Activated CD8-positive, alpha-beta memory T cell treated with anti-CD3 and anti-CD28 coated beads, Interleukin-2, amount 10 ng/mL, durations not matched to agents 7 days and 5 days (primary cell): ENCODE measurements around the gene CBARP. TPM values are rescaled to one million over a fixed set of nuclear protein-coding genes. Genes with fewer than 3 reads are reported as not detected.
"Not testable (repeated sequence)": the region's sequence is repeated elsewhere in the genome, so short reads cannot be mapped to it uniquely, and the experiment has no call there.

ENCODE experiments used
- ATAC-seq: fragments of 150-1000 bp; cut with Tn5 transposase; one replicate; pipeline ENCODE4 v1.10.0; 2021; ENCODE audit warnings: moderate library complexity
- CTCF ChIA-PET: fragments of 350-600 bp; sonication (Branson Sonifier 250); formaldehyde crosslinking; loops from one replicate; lab custom pipeline; 2021; ENCODE audit warnings: antibody characterized with exemption; lab: Charles Lee
- DNase-seq: peaks from one replicate; pipeline ENCODE4 v3.0.0-alpha.2; 2020
- H3K27ac Mint-ChIP-seq: one replicate; pipeline ENCODE4 v1.8.0; 2021; ENCODE audit warnings: mild to moderate bottlenecking, mixed read lengths
- H3K27me3 Mint-ChIP-seq: one replicate; pipeline ENCODE4 v1.8.0; 2021; ENCODE audit warnings: mixed read lengths
- H3K36me3 Mint-ChIP-seq: one replicate; pipeline ENCODE4 v1.8.0; 2021; ENCODE audit warnings: mild to moderate bottlenecking, mixed read lengths
- H3K4me1 Mint-ChIP-seq: one replicate; pipeline ENCODE4 v1.8.0; 2021; ENCODE audit warnings: mixed read lengths
- H3K4me3 Mint-ChIP-seq: one replicate; pipeline ENCODE4 v1.8.0; 2021; ENCODE audit warnings: mild to moderate bottlenecking, moderate library complexity, mixed read lengths
- H3K9me3 Mint-ChIP-seq: one replicate; pipeline ENCODE4 v1.8.0; 2022; ENCODE audit warnings: low read depth, mixed read lengths
- total RNA-seq, 2 experiments: library from RNA; stranded (reverse); gene quantifications; one replicate each; pipeline ENCODE4 v1.2.3, GENCODE V29; 2021

The CBARP gene
- total RNA-seq, 2 experiments from 2014 or later = 0.29 to 0.52 TPM

DNA sequence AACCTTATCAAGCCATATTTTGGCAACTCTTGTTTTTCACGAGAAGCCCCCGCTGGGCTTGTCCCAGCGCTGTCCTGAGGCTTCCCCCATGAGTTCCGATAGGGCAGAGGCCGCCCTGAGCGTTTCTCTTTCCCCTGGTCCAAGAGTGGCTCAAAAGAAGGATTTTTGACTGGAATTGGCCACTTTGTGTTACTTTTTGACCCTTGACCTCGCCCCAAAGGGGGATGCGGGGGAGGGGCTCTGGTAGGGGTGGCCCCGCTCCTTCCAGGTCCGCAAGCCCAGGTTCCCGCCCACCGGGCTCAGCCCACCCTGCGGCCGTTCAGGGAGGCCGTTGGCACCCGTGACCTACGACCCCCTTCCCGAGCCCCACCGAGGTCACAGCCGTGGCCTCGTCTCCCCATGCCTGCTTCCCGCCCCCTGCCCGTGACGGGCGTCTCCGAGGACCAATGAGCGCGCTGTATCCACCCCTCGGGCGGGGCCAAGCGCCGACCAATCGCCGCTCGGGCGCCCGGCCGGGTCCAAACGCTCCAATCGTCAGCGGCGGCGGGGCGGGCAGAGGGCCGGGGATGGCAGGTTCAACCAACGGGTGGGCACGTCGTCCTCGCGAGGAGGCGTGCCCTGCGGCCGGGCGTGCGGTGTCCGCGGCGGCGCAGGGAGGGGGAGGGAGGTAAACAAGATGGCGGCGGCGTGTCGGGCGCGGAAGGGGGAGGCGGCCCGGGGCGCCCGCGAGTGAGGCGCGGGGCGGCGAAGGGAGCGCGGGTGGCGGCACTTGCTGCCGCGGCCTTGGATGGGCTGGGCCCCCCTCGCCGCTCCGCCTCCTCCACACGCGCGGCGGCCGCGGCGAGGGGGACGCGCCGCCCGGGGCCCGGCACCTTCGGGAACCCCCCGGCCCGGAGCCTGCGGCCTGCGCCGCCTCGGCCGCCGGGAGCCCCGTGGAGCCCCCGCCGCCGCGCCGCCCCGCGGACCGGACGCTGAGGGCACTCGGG, 32.4 kb downstream of the CBARP start, which contains the start of gene STK11:
STK11 (plus strand) TSS at position 665 of the 986 bp plus-strand sequence. CDS start 1,136 bp downstream, outside the sequence.
- Mint-ChIP-seq H3K27me3 (no peaks in the 10 kb centered on the region), H3K4me3 (peak within 1 kb of the TSS; percentile 92), H3K36me3 (peaks cover 9% of the 10 kb centered on the region), H3K4me1 (peaks cover 29% of the 10 kb centered on the region), H3K27ac (peak within 1 kb of the TSS; percentile 86), H3K9me3 (no peaks in the 10 kb centered on the region)
- peak; percentile 97 for ATAC-seq
- CTCF ChIA-PET = interaction anchor here (0.6 to 2.6 kb wide), 5 partner anchors 11 to 139 kb away, joined by 3 to 21 read pairs (median 3); partner anchors contain the start of gene ARHGAP45
- peak; percentile 100 for DNase-seq

DNA sequence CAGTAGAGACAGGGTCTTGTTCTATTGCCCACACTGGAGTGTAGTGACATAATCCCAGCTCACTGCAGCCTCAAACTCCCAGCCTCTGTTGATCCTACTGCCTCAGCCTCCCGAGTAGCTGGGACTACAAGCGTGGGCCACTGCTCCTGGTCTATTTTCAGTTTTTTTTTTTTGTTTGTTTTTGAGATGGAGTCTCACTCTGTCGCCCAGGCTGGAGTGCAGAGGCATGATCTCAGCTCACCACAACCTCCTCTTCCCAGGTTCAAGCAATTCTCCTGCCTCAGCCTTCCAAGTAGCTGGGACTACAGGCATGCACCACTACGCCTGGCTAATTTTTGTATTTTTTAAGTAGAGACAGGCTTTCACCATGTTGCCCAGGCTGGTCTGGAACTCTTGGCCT, 37.2 kb downstream of the CBARP start:
- not testable (repeated sequence) for H3K27me3 Mint-ChIP-seq, H3K9me3 Mint-ChIP-seq
- CTCF ChIA-PET = interaction anchor here (0.6 to 0.9 kb wide), 3 partner anchors 40 to 337 kb away, joined by 3 to 4 read pairs (median 3); partner anchors contain the start of gene ATP5F1D

DNA sequence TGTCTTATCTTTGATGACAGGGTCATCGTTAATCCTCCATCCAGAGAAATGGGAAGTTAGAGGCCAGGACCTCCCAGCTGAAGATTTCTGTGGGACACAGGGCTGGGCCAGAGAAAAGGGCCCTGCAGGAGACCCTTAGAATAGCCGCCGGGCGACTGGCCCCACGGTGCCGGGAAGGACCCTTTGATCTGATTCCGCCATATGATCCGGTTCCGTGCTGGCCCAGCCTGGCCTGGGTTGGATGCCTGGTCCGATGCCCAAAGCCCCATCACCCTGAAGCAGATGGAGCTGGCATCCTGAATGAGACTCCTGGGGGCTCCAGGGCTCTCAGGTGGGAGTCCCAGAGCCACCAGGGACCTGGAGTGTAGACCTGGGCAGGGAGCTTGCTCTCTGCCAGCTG, 38.3 kb downstream of the CBARP start:
- Mint-ChIP-seq H3K4me3 (no peak overlapping the region), H3K4me1 (peaks cover 13% of the 10 kb centered on the region), H3K27ac (no peak overlapping the region), H3K36me3 (no peaks in the 10 kb centered on the region), H3K9me3 (no peaks in the 10 kb centered on the region), H3K27me3 (no peaks in the 10 kb centered on the region)
- ATAC-seq (no peak), DNase-seq (no peak)
- CTCF ChIA-PET = interaction anchor here (1.0 kb wide), 2 partner anchors 86 to 118 kb away, joined by 3 to 7 read pairs; no protein-coding TSS in a partner anchor

More for the DNA sequence above, 37.2 kb downstream of the CBARP start:
- H3K4me3 Mint-ChIP-seq, H3K27ac Mint-ChIP-seq, H3K36me3 Mint-ChIP-seq, DNase-seq, ATAC-seq: not testable (repeated sequence)
- peaks cover 15% of the 10 kb centered on the region for H3K4me1 Mint-ChIP-seq

DNA sequence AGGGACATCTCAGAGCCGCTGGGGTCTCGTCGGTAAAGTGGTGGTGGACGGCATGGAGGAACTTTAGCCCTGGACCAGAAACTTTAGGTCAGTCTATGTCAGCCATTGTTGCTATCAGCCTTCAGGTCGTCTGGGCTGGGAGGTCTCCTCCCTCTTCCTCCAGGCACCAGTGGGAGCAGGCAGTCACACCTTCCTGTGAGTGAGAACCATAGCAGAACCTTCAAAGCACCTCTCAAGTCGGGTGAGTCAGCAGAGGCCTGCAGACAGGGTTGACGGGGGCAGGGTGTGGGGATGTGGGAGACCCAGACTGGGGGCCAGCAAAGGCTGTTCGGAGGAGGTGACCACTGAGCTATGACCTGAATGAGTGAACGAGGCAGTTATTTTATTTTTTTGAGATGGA, 48.4 kb downstream of the CBARP start:
- CTCF ChIA-PET = no interaction called here

DNA sequence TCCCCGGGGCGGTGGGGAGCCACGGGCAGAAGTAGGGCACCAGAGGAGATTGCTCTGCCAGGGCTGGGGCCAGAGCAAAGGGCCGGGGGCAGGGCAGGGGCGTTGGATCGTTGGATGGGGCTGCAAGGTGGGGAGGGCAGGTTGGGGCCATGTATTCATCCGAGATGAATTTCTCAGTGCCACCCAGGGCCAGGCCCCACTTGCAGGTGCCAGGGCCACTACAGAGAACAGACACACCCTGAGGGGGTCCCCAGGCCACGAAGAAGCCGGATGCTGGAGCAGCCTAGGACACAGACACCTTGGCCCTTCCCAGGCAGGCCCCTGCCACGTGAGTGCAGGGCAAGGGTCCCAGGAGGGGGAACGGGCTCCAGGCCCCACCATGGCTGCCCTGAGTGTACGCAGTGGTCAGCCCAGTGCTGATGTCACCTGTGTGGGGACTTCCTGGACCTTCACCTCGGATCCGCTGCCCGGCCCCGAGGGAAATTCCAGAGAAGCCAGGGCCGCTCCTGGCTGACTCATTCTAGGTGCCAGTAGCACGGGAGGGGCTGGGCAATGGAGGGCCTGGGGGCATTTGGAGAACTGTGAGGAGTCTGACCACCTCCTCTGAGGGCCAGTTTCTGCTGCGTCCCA, 54.1 kb downstream of the CBARP start:
- CTCF ChIA-PET = no interaction called here
- H3K27me3 Mint-ChIP-seq = peaks cover 8% of the 10 kb centered on the region
- no peak overlapping the region for H3K27ac Mint-ChIP-seq
- H3K4me1 Mint-ChIP-seq = peaks cover 12% of the 10 kb centered on the region
- H3K4me3 Mint-ChIP-seq = no peak overlapping the region
- H3K9me3 Mint-ChIP-seq = no peaks in the 10 kb centered on the region
- DNase-seq (no peak), ATAC-seq (no peak)
- H3K36me3 Mint-ChIP-seq = no peaks in the 10 kb centered on the region

More for the DNA sequence above, 48.4 kb downstream of the CBARP start:
- DNase-seq (peak; percentile 61), ATAC-seq (peak; percentile 43)
- no peak overlapping the region for H3K4me3 Mint-ChIP-seq
- no peaks in the 10 kb centered on the region for H3K36me3 Mint-ChIP-seq
- no peaks in the 10 kb centered on the region for H3K27me3 Mint-ChIP-seq
- H3K9me3 Mint-ChIP-seq = no peaks in the 10 kb centered on the region
- H3K4me1 Mint-ChIP-seq = peaks cover 22% of the 10 kb centered on the region
- peak overlapping the region; percentile 48 for H3K27ac Mint-ChIP-seq

DNA sequence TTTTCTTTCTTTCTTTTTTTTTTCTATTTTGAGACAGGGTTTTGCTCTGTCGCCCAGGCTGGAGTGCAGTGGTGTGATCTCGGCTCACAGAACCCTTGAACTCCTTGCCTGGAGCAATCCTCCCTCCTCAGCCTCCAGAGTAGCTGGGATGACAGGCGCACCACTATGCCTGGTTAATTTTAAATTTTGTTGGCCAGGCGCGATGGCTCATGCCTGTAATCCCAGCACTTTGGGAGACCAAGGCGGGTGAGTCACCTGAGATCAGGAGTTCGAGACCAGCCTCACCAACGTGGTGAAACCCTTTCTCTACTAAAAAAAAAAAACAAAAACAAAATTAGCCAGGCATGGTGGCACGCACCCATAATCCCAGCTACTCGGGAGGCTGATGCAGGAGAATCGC, 55.1 kb downstream of the CBARP start:
- Mint-ChIP-seq H3K4me3 (no peak overlapping the region), H3K9me3 (no peaks in the 10 kb centered on the region), H3K36me3 (no peaks in the 10 kb centered on the region), H3K4me1 (peaks cover 13% of the 10 kb centered on the region), H3K27me3 (peaks cover 8% of the 10 kb centered on the region), H3K27ac (no peak overlapping the region)
- CTCF ChIA-PET = no interaction called here
- DNase-seq (no peak), ATAC-seq (no peak)

DNA sequence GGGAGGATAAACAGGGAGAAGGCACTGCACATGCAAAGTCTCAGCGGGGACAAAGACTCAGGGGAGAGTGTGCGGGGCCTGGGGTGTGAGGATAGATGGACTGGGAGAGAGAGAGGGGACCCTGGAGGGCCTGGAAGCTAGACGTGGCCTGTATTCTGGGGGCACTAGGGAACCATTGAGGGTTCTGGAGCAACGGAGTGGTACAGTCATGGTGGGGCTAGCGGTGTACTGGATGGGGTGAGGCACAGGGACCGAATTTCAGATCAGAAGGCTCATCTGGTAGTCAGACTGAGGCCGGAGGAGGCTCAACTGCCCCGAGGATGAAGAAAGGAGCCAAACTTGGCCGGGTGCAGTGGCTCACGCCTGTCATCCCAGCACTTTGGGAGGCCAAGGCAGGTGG, 55.7 kb downstream of the CBARP start:
- peaks cover 8% of the 10 kb centered on the region for H3K27me3 Mint-ChIP-seq
- H3K4me3 Mint-ChIP-seq = no peak overlapping the region
- H3K4me1 Mint-ChIP-seq = peaks cover 16% of the 10 kb centered on the region
- H3K36me3 Mint-ChIP-seq = no peaks in the 10 kb centered on the region
- no peak overlapping the region for H3K27ac Mint-ChIP-seq
- CTCF ChIA-PET = no interaction called here
- DNase-seq = no peak
- no peaks in the 10 kb centered on the region for H3K9me3 Mint-ChIP-seq
- no peak for ATAC-seq

DNA sequence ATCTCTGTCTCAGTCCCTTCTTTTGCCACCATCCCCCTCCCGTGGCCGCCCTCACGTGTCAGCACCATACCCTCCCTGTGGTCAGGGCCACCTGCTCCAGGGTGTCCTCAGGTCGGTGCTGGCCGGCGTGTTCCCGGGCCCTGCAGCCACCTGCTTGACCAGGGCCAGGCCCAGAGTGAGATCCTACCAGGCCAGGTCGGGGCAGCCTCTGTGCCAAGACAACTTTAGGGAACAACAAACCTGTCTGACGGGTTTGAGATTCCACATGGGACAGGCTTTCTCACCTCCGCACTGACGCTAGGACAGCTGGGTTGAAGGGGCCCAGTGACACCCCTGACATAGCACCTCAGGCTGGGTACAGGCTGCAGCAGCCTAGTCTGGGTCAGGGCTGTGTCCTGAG, 56.2 kb downstream of the CBARP start:
- no peaks in the 10 kb centered on the region for H3K9me3 Mint-ChIP-seq
- H3K4me1 Mint-ChIP-seq = peaks cover 16% of the 10 kb centered on the region
- DNase-seq = no peak
- H3K27me3 Mint-ChIP-seq = peaks cover 8% of the 10 kb centered on the region
- H3K27ac Mint-ChIP-seq = no peak overlapping the region
- H3K4me3 Mint-ChIP-seq = no peak overlapping the region
- CTCF ChIA-PET = no interaction called here
- H3K36me3 Mint-ChIP-seq = no peaks in the 10 kb centered on the region
- ATAC-seq = no peak

Other genes starting within 250 kb of the CBARP start
- not detected for gene GRIN3B, start 237.6 kb downstream of the CBARP start, total RNA-seq
- 100 to 1,000 TPM; 172 to 212 TPM for gene TMEM259, start 216.9 kb downstream of the CBARP start, total RNA-seq
- gene RNU6-2, start 216.5 kb downstream of the CBARP start, total RNA-seq = not detected
- 100 to 1,000 TPM; 295 to 296 TPM for gene CNN2, start 211.4 kb downstream of the CBARP start, total RNA-seq
- 10 to 100 TPM; 62.7 to 72.9 TPM for gene ABCA7, start 197.9 kb downstream of the CBARP start, total RNA-seq
- gene ARHGAP45, start 170.8 kb downstream of the CBARP start, total RNA-seq = 100 to 1,000 TPM; 361 to 481 TPM
- 100 to 1,000 TPM; 173 to 206 TPM for gene POLR2E, start 142.6 kb downstream of the CBARP start, total RNA-seq
- gene GPX4, start 134.0 kb downstream of the CBARP start, total RNA-seq = 100 to 1,000 TPM; 143 to 217 TPM
- 10 to 100 TPM; 50.6 to 74.7 TPM for gene SBNO2, start 63.7 kb downstream of the CBARP start, total RNA-seq
- gene STK11, start 32.2 kb downstream of the CBARP start, total RNA-seq = 10 to 100 TPM; 76.7 to 80.5 TPM
- 100 to 1,000 TPM; 190 to 221 TPM for gene ATP5F1D, start 3.7 kb upstream of the CBARP start, total RNA-seq
- 10 to 100 TPM; 73.3 to 88.6 TPM for gene MIDN, start 10.6 kb upstream of the CBARP start, total RNA-seq
- gene CIRBP, start 31.3 kb upstream of the CBARP start, total RNA-seq = 100 to 1,000 TPM; 189 to 210 TPM
- gene FAM174C, start 37.5 kb upstream of the CBARP start, total RNA-seq = 10 to 100 TPM; 54.7 to 60.3 TPM
- not detected for gene EFNA2, start 47.9 kb upstream of the CBARP start, total RNA-seq
- gene NDUFS7, start 145.9 kb upstream of the CBARP start, total RNA-seq = 100 to 1,000 TPM; 124 to 135 TPM
- 10 to 100 TPM; 19.3 to 20.4 TPM for gene GAMT, start 163.5 kb upstream of the CBARP start, total RNA-seq
- gene DAZAP1, start 169.6 kb upstream of the CBARP start, total RNA-seq = 100 to 1,000 TPM; 275 to 283 TPM
- gene RPS15, start 200.4 kb upstream of the CBARP start, total RNA-seq = 1,000 to 10,000 TPM; 1,331 to 1,537 TPM
- under 1 TPM; 0.03 to 0.12 TPM for gene APC2, start 212.1 kb upstream of the CBARP start, total RNA-seq
- 10 to 100 TPM; 43.3 to 48.9 TPM for gene C19orf25, start 241.2 kb upstream of the CBARP start, total RNA-seq